ENCODE measurements around the gene CD37. TPM values are rescaled to one million over a fixed set of nuclear protein-coding genes. Genes with fewer than 3 reads are reported as not detected.

The CD37 gene
- total RNA-seq, 1 experiment from 2014 or later: not detected

GRCh38 chr19:49336482-49337266 lies 1.5 kb downstream of the CD37 start:
- no peaks in the 10 kb centered on the region for H3K79me2 ChIP-seq (ENCODE audit: low read length)
- ATAC-seq (no peak), DNase-seq (no peak)
- H3K36me3 ChIP-seq (ENCODE audit: low read depth, low read length): peaks cover 8% of the 10 kb centered on the region; the same call in 1 of the 2 replicates
- no peak overlapping the region for H3K4me3 ChIP-seq (ENCODE audit: low read length)
- no peak overlapping the region for H3K4me2 ChIP-seq (ENCODE audit: low read length)
- ChIA-PET POLR2A (ENCODE audit: unreplicated experiment) (no interaction called here), CTCF (no interaction called here)
- no peaks in the 10 kb centered on the region for H3K9me3 ChIP-seq (ENCODE audit: low read length)
- TF ChIP-seq EZH2 (IDR thresholded peaks at IDR 0.05; ENCODE audit: low read length, unreplicated experiment) (no peak), EZH2phosphoT487 (IDR thresholded peaks at IDR 0.05; ENCODE audit: borderline replicate concordance, low read length) (no peak)
- TF ChIP-seq, protein P1, sequence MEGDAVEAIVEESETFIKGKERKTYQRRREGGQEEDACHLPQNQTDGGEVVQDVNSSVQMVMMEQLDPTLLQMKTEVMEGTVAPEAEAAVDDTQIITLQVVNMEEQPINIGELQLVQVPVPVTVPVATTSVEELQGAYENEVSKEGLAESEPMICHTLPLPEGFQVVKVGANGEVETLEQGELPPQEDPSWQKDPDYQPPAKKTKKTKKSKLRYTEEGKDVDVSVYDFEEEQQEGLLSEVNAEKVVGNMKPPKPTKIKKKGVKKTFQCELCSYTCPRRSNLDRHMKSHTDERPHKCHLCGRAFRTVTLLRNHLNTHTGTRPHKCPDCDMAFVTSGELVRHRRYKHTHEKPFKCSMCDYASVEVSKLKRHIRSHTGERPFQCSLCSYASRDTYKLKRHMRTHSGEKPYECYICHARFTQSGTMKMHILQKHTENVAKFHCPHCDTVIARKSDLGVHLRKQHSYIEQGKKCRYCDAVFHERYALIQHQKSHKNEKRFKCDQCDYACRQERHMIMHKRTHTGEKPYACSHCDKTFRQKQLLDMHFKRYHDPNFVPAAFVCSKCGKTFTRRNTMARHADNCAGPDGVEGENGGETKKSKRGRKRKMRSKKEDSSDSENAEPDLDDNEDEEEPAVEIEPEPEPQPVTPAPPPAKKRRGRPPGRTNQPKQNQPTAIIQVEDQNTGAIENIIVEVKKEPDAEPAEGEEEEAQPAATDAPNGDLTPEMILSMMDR (conservative IDR thresholded peaks at IDR 0.05; ENCODE audit: low read depth, low read length): no peak
- H3K27me3 ChIP-seq (ENCODE audit: low read length): no peaks in the 10 kb centered on the region
- no peak overlapping the region for H3K27ac ChIP-seq (ENCODE audit: low read length)
- H2AFZ ChIP-seq (ENCODE audit: low read length): no peak overlapping the region
- intact Hi-C loops (cut with micrococcal nuclease): no loop called here
- no peaks in the 10 kb centered on the region for H4K20me1 ChIP-seq (ENCODE audit: low read length)
- BruUV-seq (replicated peaks): no TSS peak
- H3K4me1 ChIP-seq (ENCODE audit: insufficient read depth, low read length): peaks cover 14% of the 10 kb centered on the region
- no peak overlapping the region for H3K9ac ChIP-seq (ENCODE audit: low read length)
- H3K9me2 ChIP-seq (replicated peaks; ENCODE audit: low read length): no peaks in the 10 kb centered on the region
- no peaks in the 10 kb centered on the region for H3F3A ChIP-seq (ENCODE audit: low read length, unreplicated experiment)

DNA sequence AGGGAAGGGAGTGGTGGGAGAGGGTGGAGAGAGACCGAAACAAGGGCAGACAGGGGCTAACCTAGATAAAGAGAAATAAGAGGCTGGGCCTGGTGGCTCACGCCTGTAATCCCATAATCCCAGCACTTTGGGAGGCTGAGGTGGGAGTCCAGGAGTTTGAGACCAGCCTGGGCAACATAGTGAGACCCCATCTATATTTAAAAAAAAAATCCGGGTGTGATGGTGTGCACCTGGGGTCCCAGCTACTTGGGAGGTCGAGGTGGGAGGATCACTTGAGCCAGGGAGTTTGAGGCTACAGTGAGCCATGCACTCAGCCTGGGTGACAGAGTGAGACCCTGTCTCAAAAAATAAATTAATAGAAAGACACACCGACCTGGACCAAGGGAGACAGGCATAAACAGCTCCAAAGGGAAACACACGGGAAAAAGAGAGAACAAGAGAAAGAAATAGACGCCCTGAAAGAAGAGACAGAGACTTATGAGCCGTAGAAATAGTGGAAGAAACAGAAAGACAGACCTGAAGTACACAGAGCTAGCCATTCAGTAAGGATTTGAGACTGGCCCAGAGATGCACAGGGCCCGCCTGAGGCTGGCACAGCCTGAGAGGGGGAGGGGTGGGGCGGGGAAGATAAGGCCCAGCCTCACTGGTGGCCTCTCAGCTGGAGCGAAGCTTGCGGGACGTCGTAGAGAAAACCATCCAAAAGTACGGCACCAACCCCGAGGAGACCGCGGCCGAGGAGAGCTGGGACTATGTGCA lies 2.2 kb downstream of the CD37 start:
- CTCF ChIA-PET: no interaction called here
- H3K4me3 ChIP-seq (ENCODE audit: low read length): no peak overlapping the region
- no peak overlapping the region for H3K9ac ChIP-seq (ENCODE audit: low read length)
- H3F3A ChIP-seq (ENCODE audit: low read length, unreplicated experiment): no peaks in the 10 kb centered on the region
- ATAC-seq (no peak), DNase-seq (no peak)
- BruUV-seq (replicated peaks): no TSS peak
- intact Hi-C loops (cut with micrococcal nuclease): no loop called here
- no peaks in the 10 kb centered on the region for H3K9me2 ChIP-seq (replicated peaks; ENCODE audit: low read length)
- no peak overlapping the region for H3K27ac ChIP-seq (ENCODE audit: low read length)
- no peak overlapping the region for H3K4me2 ChIP-seq (ENCODE audit: low read length)
- peaks cover 11% of the 10 kb centered on the region; the same call in 1 of the 2 replicates for H3K36me3 ChIP-seq (ENCODE audit: low read depth, low read length)
- no peak for TF ChIP-seq EZH2 (IDR thresholded peaks at IDR 0.05; ENCODE audit: low read length, unreplicated experiment)
- H3K27me3 ChIP-seq (ENCODE audit: low read length): no peaks in the 10 kb centered on the region
- H3K4me1 ChIP-seq (ENCODE audit: insufficient read depth, low read length): peaks cover 14% of the 10 kb centered on the region
- POLR2A ChIA-PET (ENCODE audit: unreplicated experiment): no interaction called here
- H3K9me3 ChIP-seq (ENCODE audit: low read length): no peaks in the 10 kb centered on the region
- no peaks in the 10 kb centered on the region for H4K20me1 ChIP-seq (ENCODE audit: low read length)
- no peaks in the 10 kb centered on the region for H3K79me2 ChIP-seq (ENCODE audit: low read length)
- H2AFZ ChIP-seq (ENCODE audit: low read length): no peak overlapping the region

- Histone ChIP-seq H3K27me3 (ENCODE audit: low read length) (no peaks in the 10 kb centered on the region), H4K20me1 (ENCODE audit: low read length) (no peaks in the 10 kb centered on the region), H3K4me2 (ENCODE audit: low read length) (peak overlapping the region; percentile 83), H3K9me3 (ENCODE audit: low read length) (no peaks in the 10 kb centered on the region), H3K36me3 (ENCODE audit: low read depth, low read length) (peaks cover 17% of the 10 kb centered on the region; the same call in 1 of the 2 replicates), H3K9me2 (replicated peaks; ENCODE audit: low read length) (no peaks in the 10 kb centered on the region), H3K9ac (ENCODE audit: low read length) (no peak overlapping the region), H3K4me3 (ENCODE audit: low read length) (peak overlapping the region; percentile 57; the same call in 1 of the 2 replicates), H3K4me1 (ENCODE audit: insufficient read depth, low read length) (peaks cover 14% of the 10 kb centered on the region), H3K79me2 (ENCODE audit: low read length) (no peaks in the 10 kb centered on the region), H3F3A (ENCODE audit: low read length, unreplicated experiment) (no peaks in the 10 kb centered on the region), H2AFZ (ENCODE audit: low read length) (0 out of 2 replicates have a peak overlapping the region, but pooled peaks have one; percentile 51), H3K27ac (ENCODE audit: low read length) (no peak overlapping the region)
- CTCF ChIA-PET: no interaction called here
- intact Hi-C loops (cut with micrococcal nuclease): no loop called here
- DNase-seq (no peak), ATAC-seq (no peak)
- BruUV-seq (replicated peaks): no TSS peak
- TF ChIP-seq, protein P1 (conservative IDR thresholded peaks at IDR 0.05; ENCODE audit: low read depth, low read length): no peak
- TF ChIP-seq EZH2phosphoT487 (IDR thresholded peaks at IDR 0.05; ENCODE audit: borderline replicate concordance, low read length) (no peak), EZH2 (IDR thresholded peaks at IDR 0.05; ENCODE audit: low read length, unreplicated experiment) (no peak)
- POLR2A ChIA-PET (ENCODE audit: unreplicated experiment): no interaction called here
Observed at GRCh38 chr19:49338023-49338677, 2.9 kb downstream of the CD37 start.

Measured in PC-3 (cell line).